H9 (cell line): ENCODE measurements around the gene MAST4. TPM values are rescaled to one million over a fixed set of nuclear protein-coding genes. Genes with fewer than 3 reads are reported as not detected.

Experiments used
- DNase-seq: peaks from one replicate; pipeline ENCODE4 v3.0.0-alpha.2; 2017
- H2AFZ ChIP-seq: one replicate; pipeline ENCODE4 v1.6.1; 2013; ENCODE audit warnings: mild to moderate bottlenecking, low read length, control low read depth, moderate library complexity
- H2AK5ac ChIP-seq: 2 replicates; pipeline ENCODE4 v1.6.1; 2013; ENCODE audit warnings: low read length, control low read depth, mixed read lengths; ENCODE audit not compliant: insufficient read length
- H2BK120ac ChIP-seq: one replicate; pipeline ENCODE4 v1.6.1; 2013; ENCODE audit warnings: low read depth, mild to moderate bottlenecking, low read length, control low read depth, inconsistent platforms; ENCODE audit not compliant: poor library complexity, severe bottlenecking
- H2BK12ac ChIP-seq: 2 replicates; pipeline ENCODE4 v1.6.1; 2013; ENCODE audit warnings: low read length, control low read depth, mixed read lengths, low read depth; ENCODE audit not compliant: insufficient read length
- H2BK15ac ChIP-seq: 2 replicates; pipeline ENCODE4 v1.6.1; 2013; ENCODE audit warnings: low read depth, low read length, control low read depth
- H2BK20ac ChIP-seq: one replicate; pipeline ENCODE4 v1.6.1; 2013; ENCODE audit warnings: low read depth, mild to moderate bottlenecking, low read length, control low read depth, inconsistent platforms; ENCODE audit not compliant: poor library complexity, severe bottlenecking
- H2BK5ac ChIP-seq: 2 replicates; pipeline ENCODE4 v1.6.1; 2013; ENCODE audit warnings: low read length, control low read depth, mixed read lengths; ENCODE audit not compliant: insufficient read length
- H3K14ac ChIP-seq: 2 replicates; pipeline ENCODE4 v1.6.1; 2013; ENCODE audit warnings: low read length, control low read depth; ENCODE audit not compliant: insufficient read depth
- H3K18ac ChIP-seq: 2 replicates; pipeline ENCODE4 v1.6.1; 2013; ENCODE audit warnings: low read depth, mild to moderate bottlenecking, mixed read lengths, low read length, control low read depth; ENCODE audit not compliant: insufficient read length
- H3K23ac ChIP-seq: 2 replicates; pipeline ENCODE4 v1.6.1; 2013; ENCODE audit warnings: low read length, control low read depth, mixed read lengths, low read depth; ENCODE audit not compliant: insufficient read length
- H3K23me2 ChIP-seq: 2 replicates; pipeline ENCODE4 v1.6.1; 2013; ENCODE audit warnings: low read depth, mild to moderate bottlenecking, mixed read lengths, low read length, control low read depth; ENCODE audit not compliant: insufficient read length, poor library complexity, severe bottlenecking
- H3K27ac ChIP-seq: 2 replicates; pipeline ENCODE4 v1.5.1; 2013; ENCODE audit warnings: low read length, control low read depth, mixed read lengths, low read depth; ENCODE audit not compliant: insufficient read length
- H3K27me3 ChIP-seq: 2 replicates; pipeline ENCODE4 v1.6.1; 2013; ENCODE audit warnings: low read length, control low read depth, inconsistent platforms; ENCODE audit not compliant: insufficient read depth
- H3K4ac ChIP-seq: 2 replicates; pipeline ENCODE4 v1.6.1; 2013; ENCODE audit warnings: low read depth, mild to moderate bottlenecking, control low read depth, inconsistent platforms, low read length, moderate library complexity
- H3K4me1 ChIP-seq: 2 replicates; pipeline ENCODE4 v1.6.1; 2013; ENCODE audit warnings: low read length, control low read depth, inconsistent platforms; ENCODE audit not compliant: insufficient read depth
- H3K4me2 ChIP-seq: 2 replicates; pipeline ENCODE4 v1.6.1; 2013; ENCODE audit warnings: low read length, control low read depth, mixed read lengths; ENCODE audit not compliant: insufficient read length, insufficient read depth
- H3K56ac ChIP-seq: 2 replicates; pipeline ENCODE4 v1.6.1; 2013; ENCODE audit warnings: low read depth, mild to moderate bottlenecking, mixed read lengths, low read length, control low read depth; ENCODE audit not compliant: insufficient read length
- H3K79me1 ChIP-seq: 2 replicates; pipeline ENCODE4 v1.6.1; 2013; ENCODE audit warnings: low read depth, mild to moderate bottlenecking, moderate library complexity, low read length, control low read depth, inconsistent platforms; ENCODE audit not compliant: insufficient read depth, poor library complexity, severe bottlenecking
- H3K79me2 ChIP-seq: 2 replicates; pipeline ENCODE4 v1.6.1; 2013; ENCODE audit warnings: low read length, control low read depth, inconsistent platforms; ENCODE audit not compliant: insufficient read depth
- H3K9ac ChIP-seq: 2 replicates; pipeline ENCODE4 v1.6.1; 2013; ENCODE audit warnings: low read length, control low read depth, mixed read lengths; ENCODE audit not compliant: insufficient read length; ENCODE audit errors: extremely low read depth
- H3K9me3 ChIP-seq: one replicate; pipeline ENCODE4 v1.6.1; 2013; ENCODE audit warnings: low read depth, low read length, inconsistent platforms; ENCODE audit not compliant: control insufficient read depth
- H3T11ph ChIP-seq: one replicate; pipeline ENCODE4 v1.6.1; 2013; ENCODE audit warnings: mild to moderate bottlenecking, low read length, control low read depth, inconsistent platforms
- H4K20me1 ChIP-seq: one replicate; pipeline ENCODE4 v1.6.1; 2013; ENCODE audit not compliant: control insufficient read depth, insufficient read length, insufficient read depth
- H4K5ac ChIP-seq: 2 replicates; pipeline ENCODE4 v1.6.1; 2013; ENCODE audit warnings: low read depth, mild to moderate bottlenecking, mixed read lengths, low read length, control low read depth; ENCODE audit not compliant: insufficient read length
- H4K8ac ChIP-seq: replicated peaks from 2 replicates; pipeline ENCODE4 v1.6.1; 2013; ENCODE audit warnings: low read length, control low read depth, mixed read lengths, low read depth; ENCODE audit not compliant: insufficient read length
- H4K91ac ChIP-seq: 2 replicates; pipeline ENCODE4 v1.6.1; 2013; ENCODE audit warnings: low read depth, mild to moderate bottlenecking, moderate library complexity, mixed read lengths, low read length, control low read depth; ENCODE audit not compliant: insufficient read length
- H3K27ac Mint-ChIP-seq, 3 experiments: 2 replicates in 2 of 3; 3 replicates in 1 of 3; pipeline ENCODE4 v1.8.0; 2020 to 2021; ENCODE audit warnings: mixed read lengths in 3 of 3, mild to moderate bottlenecking in 1 of 3, moderate library complexity in 1 of 3
- H3K27me3 Mint-ChIP-seq: 2 replicates; pipeline ENCODE4 v1.8.0; 2021; ENCODE audit warnings: low read depth, mild to moderate bottlenecking, moderate library complexity, mixed read lengths
- H3K36me3 Mint-ChIP-seq, 3 experiments: 2 replicates in 2 of 3; 3 replicates in 1 of 3; pipeline ENCODE4 v1.8.0; 2020 to 2021; ENCODE audit warnings: low read depth in 3 of 3, mixed read lengths in 3 of 3; ENCODE audit not compliant: insufficient read depth in 1 of 3
- H3K4me1 Mint-ChIP-seq, 2 experiments: 2 replicates each; pipeline ENCODE4 v1.8.0; 2020; ENCODE audit warnings: mixed read lengths in 2 of 2
- H3K4me3 Mint-ChIP-seq, 2 experiments: 2 replicates in 1 of 2; 3 replicates in 1 of 2; pipeline ENCODE4 v1.8.0; 2020 to 2021; ENCODE audit warnings: mild to moderate bottlenecking in 2 of 2, mixed read lengths in 2 of 2, moderate library complexity in 1 of 2
- H3K9me3 Mint-ChIP-seq, 2 experiments: 2 replicates in 1 of 2; 3 replicates in 1 of 2; pipeline ENCODE4 v1.8.0; 2020; ENCODE audit warnings: mild to moderate bottlenecking in 2 of 2, mixed read lengths in 2 of 2, moderate library complexity in 1 of 2
- WGBS: extraction: QIAGEN DNeasy Blood & Tissue Kit; methylation state at CpG from one replicate; pipeline ENCODE4 v1.1.7; 2013; ENCODE audit warnings: missing lambda C conversion rate, low lambda C conversion rate, mixed read lengths; ENCODE audit not compliant: insufficient read length; ENCODE audit errors: extremely low coverage; 5-methylcytosine and 5-hydroxymethylcytosine counted together
- total RNA-seq: library from RNA; stranded (reverse); gene quantifications from 2 replicates; pipeline ENCODE4 v1.2.1, GENCODE V29; 2021
- TF ChIP-seq, protein P1 (sequence below): fragments of 200-600 bp; sonication (generic); conservative IDR thresholded peaks from 3 replicates; pipeline ENCODE4 v1.8.0; 2021; ENCODE audit warnings: antibody characterized with exemption, mild to moderate bottlenecking

The MAST4 gene
- total RNA-seq, 1 experiment from 2014 or later: 3.7 TPM

DNA sequence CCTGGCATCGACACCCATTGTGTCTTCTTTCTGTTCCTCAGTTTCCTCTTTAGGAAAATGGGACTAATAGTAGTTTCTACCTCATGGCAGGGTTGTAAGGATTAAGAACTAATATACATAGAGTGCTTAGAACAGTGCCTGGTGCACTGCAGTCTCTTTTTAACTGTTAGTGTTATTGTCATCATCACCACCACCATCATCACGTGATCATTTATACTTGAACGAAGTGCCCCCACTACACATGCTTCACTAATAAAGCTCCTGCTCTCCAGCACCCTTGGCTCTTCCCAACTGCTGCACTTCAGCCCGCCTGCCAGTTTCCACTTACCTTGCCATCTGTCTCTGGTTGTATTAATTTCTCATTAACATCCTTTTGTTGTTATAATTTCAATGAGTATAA is 35.8 kb upstream of the MAST4 start:
- peaks cover 6% of the 10 kb centered on the region in 2 experiments; a peak in 3 of 4 replicates for H3K4me1 Mint-ChIP-seq

More for the DNA sequence above, 35.8 kb upstream of the MAST4 start:
- Histone ChIP-seq H3K56ac (no peak overlapping the region), H4K91ac (no peak overlapping the region), H4K20me1 (no peaks in the 10 kb centered on the region), H2AFZ (no peak overlapping the region), H3K4ac (no peak overlapping the region), H3K4me2 (no peak overlapping the region), H2BK120ac (no peak overlapping the region), H3K18ac (no peak overlapping the region), H3K27me3 (no peaks in the 10 kb centered on the region), H2AK5ac (no peak overlapping the region), H3K23me2 (no peaks in the 10 kb centered on the region), H3K9ac (no peak overlapping the region), H3K9me3 (no peaks in the 10 kb centered on the region), H3K79me2 (no peaks in the 10 kb centered on the region), H2BK20ac (no peak overlapping the region), H2BK12ac (no peak overlapping the region), H4K5ac (no peak overlapping the region), H3T11ph (no peak overlapping the region), H2BK5ac (no peak overlapping the region), H3K4me1 (no peaks in the 10 kb centered on the region), H3K23ac (no peak overlapping the region), H4K8ac (no peak overlapping the region), H2BK15ac (no peak overlapping the region), H3K14ac (no peak overlapping the region), H3K27ac (no peak overlapping the region), H3K79me1 (no peaks in the 10 kb centered on the region)
- peaks cover 0 to 14% (median 1%) of the 10 kb centered on the region in 3 experiments; a peak in 5 of 7 replicates for H3K36me3 Mint-ChIP-seq
- TF ChIP-seq, protein P1, sequence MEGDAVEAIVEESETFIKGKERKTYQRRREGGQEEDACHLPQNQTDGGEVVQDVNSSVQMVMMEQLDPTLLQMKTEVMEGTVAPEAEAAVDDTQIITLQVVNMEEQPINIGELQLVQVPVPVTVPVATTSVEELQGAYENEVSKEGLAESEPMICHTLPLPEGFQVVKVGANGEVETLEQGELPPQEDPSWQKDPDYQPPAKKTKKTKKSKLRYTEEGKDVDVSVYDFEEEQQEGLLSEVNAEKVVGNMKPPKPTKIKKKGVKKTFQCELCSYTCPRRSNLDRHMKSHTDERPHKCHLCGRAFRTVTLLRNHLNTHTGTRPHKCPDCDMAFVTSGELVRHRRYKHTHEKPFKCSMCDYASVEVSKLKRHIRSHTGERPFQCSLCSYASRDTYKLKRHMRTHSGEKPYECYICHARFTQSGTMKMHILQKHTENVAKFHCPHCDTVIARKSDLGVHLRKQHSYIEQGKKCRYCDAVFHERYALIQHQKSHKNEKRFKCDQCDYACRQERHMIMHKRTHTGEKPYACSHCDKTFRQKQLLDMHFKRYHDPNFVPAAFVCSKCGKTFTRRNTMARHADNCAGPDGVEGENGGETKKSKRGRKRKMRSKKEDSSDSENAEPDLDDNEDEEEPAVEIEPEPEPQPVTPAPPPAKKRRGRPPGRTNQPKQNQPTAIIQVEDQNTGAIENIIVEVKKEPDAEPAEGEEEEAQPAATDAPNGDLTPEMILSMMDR: no peak
- DNase-seq: no peak
- H3K27ac Mint-ChIP-seq: no peak overlapping the region
- H3K9me3 Mint-ChIP-seq: peaks cover 7 to 15% of the 10 kb centered on the region in 2 experiments
- H3K27me3 Mint-ChIP-seq: no peaks in the 10 kb centered on the region
- H3K4me3 Mint-ChIP-seq: no peak overlapping the region
- WGBS: no CpG with 5 or more reads among the region's 4 CpGs
